GM21723 (cell line): ENCODE results near the gene SMTNL2.
"Not testable (repeated sequence)": the region's sequence is repeated elsewhere in the genome, so short reads cannot be mapped to it uniquely, and the experiment has no call there.

ENCODE experiments used
- ATAC-seq: cut with Tn5 transposase; IDR thresholded peaks from one replicate; pipeline ENCODE4 v1.9.1; 2021; ENCODE audit warnings: mild to moderate bottlenecking, moderate library complexity; ENCODE audit not compliant: unreplicated experiment

SMTNL2 gene

DNA sequence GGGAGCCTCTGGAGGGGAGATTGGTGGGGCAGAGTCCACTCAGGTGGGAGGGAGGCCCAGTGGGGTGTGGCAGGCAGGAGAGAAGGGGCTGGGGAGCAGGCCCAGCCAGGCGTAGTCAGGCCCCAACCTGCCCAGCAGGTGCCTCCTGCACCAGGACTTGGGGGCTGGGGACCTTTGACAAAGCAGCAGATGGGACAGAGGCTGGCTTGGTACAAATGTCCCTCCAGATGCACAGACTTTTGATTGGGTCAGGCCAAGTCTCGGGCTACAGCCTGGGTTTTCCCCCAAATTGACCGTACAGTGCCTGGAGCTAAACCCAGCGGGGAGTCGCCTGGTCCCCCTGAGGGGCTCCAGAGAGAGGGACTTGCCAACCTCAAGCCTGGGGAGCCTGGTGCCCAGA is 24.4 kb upstream of the SMTNL2 start:
- ATAC-seq = no peak

DNA sequence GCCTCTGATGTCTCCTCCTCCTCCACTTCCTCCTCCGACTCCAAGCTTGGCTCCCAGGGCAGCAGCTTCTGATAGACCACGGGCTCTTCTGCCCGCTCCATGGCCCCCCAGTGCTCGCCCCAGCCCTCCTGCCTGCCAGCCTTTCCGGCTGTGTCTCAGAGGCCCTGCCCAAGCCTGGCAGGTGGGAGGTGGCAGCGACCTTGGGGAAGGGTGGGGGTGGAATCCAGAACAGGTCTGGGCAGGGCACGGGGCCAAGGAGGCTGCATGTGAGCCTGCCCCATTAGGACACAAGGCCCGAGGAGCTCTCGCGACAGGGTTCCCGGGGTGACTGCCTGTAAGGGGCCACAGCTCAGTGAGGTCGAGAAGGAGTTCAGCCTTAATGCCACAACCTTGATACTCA is 23.9 kb upstream of the SMTNL2 start, which contains the start of gene GGT6:
Gene GGT6 (minus strand): TSS at position 157 of the 400 bp plus-strand sequence. CDS start 56 bp downstream, at position 101.
- no peak for ATAC-seq

DNA sequence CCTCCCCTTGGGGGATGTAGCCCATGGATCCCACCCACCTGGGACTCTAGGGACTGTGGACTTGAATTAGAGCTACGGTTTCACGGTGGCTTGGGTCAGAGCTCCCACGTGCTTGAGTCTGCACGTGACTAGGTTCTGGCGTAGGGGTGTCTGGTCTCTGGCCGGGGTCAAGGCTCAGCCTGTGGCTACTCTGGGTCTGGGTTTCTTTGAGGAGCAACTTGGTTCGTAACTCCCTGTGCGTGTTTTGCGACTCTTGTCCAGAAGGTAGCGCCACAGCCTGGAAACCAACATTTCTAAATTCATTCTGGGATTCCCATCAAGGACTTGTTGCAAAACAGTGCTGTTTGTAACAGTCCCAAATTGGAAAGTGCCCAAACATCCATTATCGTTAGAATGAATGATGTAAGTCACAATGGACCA is 23.5 kb upstream of the SMTNL2 start:
- ATAC-seq = no peak

DNA sequence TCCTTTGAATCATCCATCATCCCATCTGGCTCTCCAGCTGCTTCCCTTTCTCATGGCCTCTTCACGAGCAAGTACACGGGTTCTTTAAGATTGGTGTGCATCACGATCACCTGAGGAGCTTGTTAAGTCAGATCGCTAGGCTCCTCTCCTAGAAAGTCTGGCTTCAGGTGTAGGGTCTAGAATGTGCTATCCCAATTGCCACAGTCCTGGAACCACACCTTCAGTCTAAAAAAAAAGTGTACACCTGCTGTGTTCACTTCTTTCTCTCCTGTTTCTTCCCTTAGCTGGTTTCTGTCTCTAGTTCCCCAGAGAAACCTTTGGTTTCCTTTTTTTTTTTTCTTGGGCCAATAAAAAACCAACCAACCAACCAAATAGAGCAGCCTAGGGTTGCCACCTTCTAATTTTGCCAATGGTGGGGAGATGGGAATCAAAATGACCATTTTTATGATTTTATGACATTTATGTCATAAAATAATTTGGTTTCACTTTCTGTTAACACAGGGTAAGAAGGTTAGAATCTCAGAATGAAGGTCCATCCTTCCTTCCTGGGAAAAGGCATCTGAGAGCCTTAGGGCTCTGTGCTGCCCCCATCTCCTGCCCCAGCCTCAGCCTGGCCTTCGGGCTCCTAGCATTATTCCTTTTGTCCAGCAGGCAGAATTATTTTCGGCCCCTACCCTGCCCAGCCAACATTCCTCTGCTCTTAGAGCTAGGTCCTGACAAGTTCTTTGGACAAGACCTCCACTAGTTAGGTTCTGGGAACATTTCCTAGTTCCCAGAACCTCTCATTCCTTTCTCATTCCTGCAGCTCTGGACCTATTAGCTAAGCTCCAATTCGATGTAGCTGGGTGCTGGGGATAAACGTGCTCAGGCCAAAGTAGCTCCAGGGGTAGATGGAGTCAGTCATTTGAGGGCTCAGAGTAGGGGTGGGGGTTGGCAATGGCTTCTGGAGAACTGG is 22.0 kb upstream of the SMTNL2 start:
- ATAC-seq = no peak

DNA sequence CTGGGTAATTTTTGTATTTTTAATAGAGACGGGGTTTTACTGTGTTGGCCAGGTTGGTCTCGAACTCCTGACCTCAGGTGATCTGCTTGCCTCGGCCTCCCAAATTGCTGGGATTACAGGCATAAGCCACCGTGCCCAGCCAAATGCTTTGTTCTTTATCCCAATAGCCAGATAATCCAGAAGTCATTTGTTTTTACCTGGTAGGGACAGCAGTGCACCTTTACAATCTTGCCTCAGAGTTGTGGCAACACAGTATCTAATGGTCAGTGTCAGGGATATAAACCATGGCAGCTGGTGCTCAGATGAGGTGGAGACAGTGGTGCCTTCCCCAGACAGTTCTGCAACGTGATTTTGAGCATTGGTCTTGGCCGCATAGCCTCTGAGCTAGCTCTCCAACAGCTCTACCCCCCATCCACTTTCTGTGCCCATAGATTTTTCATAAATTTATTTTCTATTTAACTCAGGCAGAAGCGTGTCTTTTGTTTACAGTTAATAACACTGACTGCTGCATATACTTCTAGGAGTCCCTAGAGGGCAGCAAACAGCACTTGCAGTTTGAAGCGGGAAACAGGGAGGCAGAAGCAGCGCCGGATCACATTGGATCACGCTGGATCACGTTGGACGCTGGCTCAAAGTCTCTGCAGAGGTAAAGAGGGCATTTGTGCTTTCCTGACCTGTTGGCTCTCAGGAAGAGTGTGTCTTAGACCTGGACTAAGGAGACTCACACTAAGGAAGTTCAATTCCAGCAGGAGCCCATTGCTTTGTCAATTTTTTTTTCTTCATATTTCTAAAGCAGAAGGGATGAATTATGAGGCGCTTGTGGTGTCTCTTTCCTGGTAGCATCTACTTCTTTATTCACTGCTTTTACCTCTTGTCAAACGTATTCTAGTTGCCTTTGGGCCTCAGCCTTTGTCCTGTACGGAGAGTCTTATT is 18.9 kb upstream of the SMTNL2 start:
- no peak for ATAC-seq

DNA sequence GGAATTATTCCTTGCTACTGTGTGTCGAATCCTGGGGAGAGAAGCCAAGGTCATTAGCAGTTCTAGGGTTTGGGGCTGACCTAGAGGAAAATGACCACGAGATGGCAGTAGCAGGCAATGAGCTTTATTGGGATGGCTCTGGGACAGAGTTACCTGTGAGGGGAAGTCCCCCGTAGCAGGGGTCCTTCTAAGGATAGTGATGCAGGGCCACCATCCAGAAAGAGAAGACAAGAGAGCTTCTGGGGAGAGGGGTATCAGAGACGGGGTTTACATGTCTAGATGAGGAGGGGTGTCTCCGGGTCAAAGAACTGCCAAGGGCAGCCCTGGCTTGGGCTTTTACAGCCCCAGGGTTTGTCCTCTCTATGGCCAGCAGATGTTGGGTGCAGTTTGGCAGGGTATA is 17.5 kb upstream of the SMTNL2 start:
- no peak for ATAC-seq

DNA sequence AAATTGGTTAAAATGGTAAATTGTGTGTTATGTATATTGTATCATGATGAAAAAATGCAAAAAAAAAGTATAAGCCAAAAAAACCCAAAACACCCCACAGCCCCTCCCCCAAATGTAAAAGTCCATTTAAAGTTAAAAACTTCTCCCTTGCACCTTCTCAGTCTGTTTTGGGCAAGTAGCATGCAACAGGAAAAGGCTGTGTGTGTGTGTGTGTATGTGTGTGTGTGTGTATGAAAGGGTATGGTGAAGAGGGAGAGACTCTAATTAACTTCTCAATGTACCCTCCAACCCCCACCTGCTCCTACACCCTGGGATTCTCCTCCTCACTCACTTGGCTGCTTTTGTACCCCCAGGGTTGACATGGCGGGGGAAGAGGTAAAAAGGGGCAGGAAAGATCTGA is 14.7 kb upstream of the SMTNL2 start:
- no peak for ATAC-seq

DNA sequence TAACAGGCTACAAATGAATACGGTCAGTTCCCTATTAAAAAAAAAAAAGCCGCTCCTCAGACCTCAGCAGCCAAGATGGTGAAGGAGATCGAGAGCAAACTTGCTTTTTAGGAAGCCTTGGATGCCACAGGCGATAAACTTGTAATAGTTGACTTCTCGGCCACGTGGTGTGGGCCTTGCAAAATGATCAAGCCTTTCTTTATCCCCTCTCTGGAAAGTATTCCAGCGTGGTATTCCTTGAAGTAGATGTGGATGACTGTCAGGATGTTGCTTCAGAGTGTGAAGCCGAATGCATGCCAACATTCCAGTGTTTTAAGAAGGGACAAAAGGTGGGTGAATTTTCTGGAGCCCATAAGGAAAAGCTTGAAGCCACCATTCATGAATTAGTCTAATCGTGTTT is 12.2 kb upstream of the SMTNL2 start:
- no peak for ATAC-seq

DNA sequence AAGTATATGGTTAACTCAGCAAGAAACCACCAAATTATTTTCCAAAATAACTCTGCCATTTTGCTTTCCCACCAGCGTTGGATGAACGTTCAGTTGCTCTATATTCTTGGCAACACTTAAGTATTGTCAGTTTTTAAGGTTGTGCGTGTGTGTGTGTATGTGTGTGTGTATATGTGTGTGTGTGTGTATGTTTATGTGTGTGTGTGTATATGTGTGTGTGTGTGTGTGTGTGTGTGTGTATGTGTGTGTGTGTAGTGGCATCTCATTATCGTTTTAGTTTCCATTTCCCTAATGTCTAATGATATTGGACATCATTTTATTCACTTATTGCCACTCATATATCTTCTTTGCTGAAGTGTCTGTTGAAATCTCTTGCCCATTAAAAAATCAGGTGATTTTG is 11.2 kb upstream of the SMTNL2 start:
- no peak for ATAC-seq

DNA sequence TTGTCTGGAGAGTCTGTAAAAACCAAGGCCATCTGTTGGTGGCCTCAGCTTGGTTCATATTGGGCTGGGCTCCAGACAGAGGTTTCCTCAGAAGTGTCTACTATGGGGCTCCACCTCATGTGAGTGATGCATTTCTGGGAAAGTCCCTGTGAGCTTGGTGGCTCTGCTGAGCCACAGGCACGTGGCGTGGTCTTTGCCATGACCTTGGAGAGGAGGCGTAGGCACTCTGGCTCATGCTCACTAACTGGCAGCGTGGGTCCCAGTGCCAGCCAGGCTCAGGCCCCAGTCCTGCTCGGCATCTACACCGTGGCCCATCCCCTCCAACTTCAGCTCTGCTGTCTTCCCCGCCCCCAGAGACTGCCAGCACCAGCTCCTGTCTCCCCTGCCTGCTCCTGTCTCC is 10.7 kb upstream of the SMTNL2 start:
- no peak for ATAC-seq

DNA sequence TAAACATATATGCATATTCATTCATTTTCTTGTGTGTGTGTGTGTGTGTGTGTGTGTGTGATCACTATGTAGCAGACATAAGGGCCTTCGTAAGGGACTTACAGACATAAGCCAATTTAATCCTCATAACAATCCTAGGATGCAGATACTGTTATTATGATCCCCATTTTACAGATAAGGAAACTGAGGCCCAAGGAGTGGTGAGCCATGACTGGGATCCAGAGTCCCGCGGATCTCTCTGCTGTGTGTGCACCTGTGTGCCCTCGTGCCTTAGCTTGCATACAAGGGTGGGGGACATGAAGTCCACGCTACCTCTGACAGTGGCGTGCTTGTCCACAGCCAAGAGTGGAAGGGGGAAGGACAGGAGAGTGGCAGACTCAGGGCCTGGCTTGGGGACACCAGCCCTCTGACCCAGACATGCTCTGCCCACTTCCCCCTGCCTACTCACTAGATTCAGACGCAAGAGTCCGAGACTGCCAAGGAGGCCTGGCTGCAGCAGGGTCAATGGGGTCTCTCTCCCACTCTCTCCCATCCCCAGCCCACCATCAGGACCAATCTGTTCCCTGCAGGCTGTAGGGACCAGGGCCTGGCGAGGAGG is 9.8 kb upstream of the SMTNL2 start:
- no peak for ATAC-seq

DNA sequence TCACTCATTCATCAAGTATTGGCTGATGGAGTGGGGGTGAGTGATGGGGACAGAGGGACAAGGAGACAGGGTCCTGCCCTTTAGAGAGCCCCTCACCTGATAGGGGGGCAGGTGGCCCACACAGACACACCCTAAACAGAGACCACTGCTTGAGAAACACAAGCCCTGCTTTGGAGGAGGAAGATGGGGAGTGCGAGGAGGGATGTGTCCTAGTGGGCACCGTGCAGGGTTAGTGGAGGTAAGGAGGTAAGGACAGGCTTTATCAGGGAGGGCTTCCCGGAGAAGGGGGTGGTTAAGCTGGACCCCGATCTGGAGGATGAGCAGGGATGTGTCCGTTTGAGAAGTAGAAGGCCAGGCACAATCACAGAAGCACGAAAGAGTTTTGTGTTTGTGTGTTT is 8.2 kb upstream of the SMTNL2 start:
- ATAC-seq = no peak

DNA sequence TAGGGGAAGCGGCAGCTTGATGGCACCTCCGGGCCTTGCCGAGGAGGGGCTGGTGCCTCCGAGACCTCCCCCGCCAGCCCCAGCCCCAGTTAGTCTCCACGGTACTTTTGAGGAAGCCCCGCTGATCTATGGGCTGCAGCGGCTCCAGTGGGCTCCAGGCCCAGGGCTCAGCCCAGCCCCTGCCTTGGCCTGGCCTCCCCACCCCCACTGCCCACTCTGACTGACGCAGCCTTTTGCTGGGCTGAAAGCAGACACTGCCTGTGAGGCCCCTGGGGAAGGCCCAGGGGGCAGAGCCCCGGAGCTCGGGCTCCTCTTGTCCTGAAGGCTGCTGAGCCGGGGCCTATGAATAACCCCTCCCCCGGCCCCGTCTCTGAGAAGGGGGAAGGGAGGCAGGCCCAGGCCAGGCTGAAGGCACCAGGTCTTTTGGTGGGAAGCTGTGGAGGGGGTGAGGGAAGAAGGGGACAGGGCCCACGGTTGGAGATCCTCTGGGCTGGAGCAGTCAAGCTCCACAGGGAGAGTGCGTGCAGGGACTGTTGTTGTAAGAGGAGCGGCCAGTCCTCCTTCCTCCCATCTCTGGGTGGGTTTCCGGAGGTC is 7.5 kb upstream of the SMTNL2 start:
- ATAC-seq = no peak

DNA sequence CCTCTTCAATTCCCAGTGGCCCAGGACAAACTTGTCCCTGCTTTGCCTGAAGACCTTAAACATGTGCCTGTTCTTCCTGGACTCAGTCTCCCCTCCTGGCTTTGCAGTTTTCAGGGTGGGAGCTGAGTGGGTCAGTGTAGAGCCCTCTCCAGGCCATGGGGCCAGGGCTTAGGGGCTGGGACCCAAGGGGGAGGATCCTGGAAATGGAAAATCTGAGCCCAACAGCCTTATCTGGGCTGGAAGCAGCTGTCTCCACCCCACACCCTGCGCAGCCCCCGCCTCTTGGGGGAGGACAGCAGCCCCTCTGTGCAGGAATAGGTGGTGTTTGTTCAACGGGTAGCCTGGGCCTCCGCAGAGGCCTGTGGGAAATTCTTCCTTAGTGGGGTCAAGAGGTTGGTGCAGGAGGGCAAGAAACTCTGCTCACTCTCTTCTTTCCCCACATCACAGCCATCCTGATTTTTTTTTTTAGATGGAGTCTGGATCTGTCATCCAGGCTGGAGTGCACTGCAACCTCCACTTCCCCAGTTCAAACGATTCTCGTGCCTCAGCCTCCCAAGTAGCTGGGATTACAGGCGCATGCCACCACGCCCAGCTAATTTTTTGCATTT is 6.8 kb upstream of the SMTNL2 start:
- ATAC-seq = no peak

DNA sequence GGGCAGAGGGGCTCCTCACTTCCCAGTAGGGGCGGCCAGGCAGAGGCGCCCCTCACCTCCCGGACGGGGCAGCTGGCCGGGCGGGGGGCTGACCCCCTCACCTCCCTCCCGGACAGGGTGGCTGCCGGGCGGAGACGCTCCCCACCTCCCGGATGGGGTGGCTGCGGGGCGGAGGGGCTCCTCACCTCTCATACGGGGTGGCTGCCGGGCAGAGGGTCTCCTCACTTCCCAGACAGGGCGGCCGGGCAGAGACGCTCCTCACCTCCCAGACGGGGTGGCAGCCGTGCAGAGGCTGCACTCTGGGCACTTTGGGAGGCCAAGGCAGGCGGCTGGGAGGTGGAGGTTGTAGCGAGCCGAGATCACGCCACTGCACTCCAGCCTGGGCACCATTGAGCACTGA is 6.0 kb upstream of the SMTNL2 start:
- not testable (repeated sequence) for ATAC-seq

DNA sequence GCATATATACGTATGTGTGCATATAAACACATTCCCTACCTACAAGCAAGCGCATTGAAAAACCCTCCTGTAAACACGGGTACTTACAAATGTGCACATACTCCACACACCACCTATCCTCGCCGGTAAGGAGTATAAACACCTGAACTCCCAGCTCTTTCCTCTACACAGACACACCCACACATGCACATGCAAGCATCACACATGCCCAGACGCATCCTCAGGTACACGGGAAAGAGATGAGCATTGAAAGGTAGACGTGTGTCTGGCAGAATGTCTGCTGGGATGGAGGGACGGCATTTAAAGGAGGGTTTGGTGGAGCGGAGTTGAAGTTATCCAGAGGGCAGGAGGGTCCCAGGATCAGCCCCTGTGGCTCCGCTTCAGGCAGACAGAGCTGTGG is 4.7 kb upstream of the SMTNL2 start:
- no peak for ATAC-seq

DNA sequence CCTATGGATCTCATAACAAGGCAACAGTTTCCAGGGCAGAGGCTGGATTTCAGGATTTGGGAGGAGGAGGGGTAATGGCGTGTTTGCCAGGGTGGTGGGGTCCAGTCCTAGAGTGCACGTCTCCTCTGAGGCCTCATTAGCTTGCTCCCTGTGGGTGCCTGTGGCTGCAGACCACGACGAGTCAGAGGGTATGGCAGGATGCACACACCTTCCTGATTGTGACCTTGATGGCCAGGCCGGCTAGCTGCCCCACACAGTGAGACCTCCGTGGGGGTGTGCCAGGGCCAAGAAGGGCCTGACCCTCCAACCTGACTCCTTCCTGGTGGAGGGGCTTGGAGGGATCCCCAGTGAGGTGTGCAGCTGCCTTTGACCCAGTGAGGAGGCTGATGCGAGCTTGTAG is 4.0 kb upstream of the SMTNL2 start:
- no peak for ATAC-seq

DNA sequence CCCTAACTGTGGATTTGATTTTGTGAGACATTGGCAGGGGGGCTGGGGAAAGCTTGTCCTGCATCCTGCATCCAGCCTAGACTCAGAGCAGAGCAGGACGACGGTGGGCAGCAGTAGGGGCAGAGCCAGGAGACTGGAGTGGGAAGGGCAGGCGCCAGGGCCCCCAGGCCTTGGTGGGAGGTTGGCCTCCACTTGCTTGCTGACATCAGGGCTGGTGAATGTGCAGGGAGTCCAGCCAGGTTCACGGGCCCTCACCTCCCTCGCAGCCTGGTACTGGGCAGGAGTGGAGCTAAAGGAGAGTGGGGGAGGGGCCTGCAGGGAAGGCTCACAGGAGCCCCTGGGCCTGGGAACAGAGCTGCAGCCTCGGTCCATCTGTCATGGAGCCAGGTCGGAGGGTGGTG is 2.2 kb upstream of the SMTNL2 start:
- no peak for ATAC-seq

DNA sequence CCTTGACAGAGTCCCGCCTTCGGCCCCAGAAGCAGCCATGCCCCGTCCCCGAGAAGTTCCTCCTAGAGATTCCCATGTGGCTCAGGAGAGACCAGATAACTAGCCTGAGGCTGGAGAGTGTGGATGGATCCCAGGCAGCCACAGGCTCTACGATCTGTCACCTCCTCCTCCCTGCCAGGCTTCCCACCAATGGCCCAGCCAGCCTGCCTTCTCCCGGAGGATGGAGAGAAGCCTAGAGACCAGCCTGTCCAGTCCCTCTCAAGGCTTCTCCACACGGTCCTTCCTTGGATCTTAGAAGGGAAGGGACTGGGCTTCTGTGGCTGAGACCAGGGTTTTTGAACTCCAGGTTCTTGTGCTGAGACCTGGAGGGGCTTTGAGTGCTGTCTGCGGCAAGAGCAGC is 1.6 kb upstream of the SMTNL2 start:
- no peak for ATAC-seq

DNA sequence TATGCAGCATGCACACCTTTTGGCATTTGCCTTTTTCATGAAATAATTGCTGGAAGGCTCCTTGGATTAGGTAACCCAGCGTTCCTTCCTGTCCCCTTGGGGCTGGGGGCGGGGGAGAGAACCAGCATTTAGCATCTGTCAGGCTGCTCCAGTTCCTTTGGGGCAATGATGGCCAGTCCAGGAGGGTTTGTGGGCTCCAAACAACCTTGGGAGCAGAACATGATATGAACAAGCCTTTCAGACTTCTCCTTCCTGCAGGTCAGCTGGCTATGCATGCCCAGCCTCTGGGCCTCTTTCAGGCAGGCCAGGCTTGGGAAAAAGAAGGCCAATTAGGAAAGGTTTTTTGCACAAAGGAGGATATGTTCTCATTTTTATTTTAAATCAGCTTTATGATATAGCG is 1.1 kb upstream of the SMTNL2 start:
- ATAC-seq = no peak

DNA sequence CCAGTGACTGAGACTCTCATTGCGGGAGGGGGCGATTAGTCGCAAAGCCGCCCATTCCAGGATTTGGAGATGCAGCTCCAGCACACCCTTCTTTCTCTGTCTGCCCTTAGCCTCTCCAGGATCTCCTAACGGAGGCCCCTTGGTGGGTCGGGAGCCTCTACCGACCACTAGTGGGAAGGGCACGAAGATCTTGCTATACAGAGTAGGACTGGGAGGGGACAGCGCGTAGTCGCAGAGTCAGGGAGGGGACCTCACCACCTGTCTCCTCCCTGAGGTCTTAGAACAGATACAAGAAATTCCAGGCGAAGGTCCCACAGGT is 588 bp upstream of the SMTNL2 start:
- no peak for ATAC-seq
